ENCODE data around the gene MTMR2. TPM values are rescaled to one million over a fixed set of nuclear protein-coding genes. Genes with fewer than 3 reads are reported as not detected.

The MTMR2 gene
- total and polyA plus RNA-seq, 2 donors (not counting 3 experiments of a cell fraction or from before 2014, with no cell fraction given): 19.5 to 49.5 TPM

GRCh38 chr11:95888852-95889251 is 35.1 kb downstream of the MTMR2 start:
- H3K27me3 ChIP-seq (ENCODE audit: control insufficient read depth in 2 of 2, insufficient read depth in 2 of 2, low read length in 2 of 2): no peaks in the 10 kb centered on the region
- H3K79me2 ChIP-seq (ENCODE audit: control insufficient read depth, insufficient read depth, low read length): peaks cover 32% of the 10 kb centered on the region
- ChIA-PET POLR2A (no interaction called here), CTCF (no interaction called here)
- H2AFZ ChIP-seq (ENCODE audit: low read depth, low read length): no peak overlapping the region
- H3K9me3 ChIP-seq (replicated peaks; ENCODE audit: control insufficient read depth, insufficient read depth, low read length): no peaks in the 10 kb centered on the region
- peaks cover 7% of the 10 kb centered on the region for H4K20me1 ChIP-seq (replicated peaks; ENCODE audit: control insufficient read depth, extremely low read depth, insufficient read depth, low read length)
- DNase-seq (ENCODE audit: low read depth, low spot score) (no peak), FAIRE-seq (no peak)
- TF ChIP-seq EZH2 (IDR thresholded peaks at IDR 0.05; ENCODE audit: borderline replicate concordance, low read depth, low read length, severe bottlenecking): no peak
- TF ChIP-seq MAX (IDR thresholded peaks at IDR 0.05; ENCODE audit: insufficient read depth, insufficient read length): no peak
- TF ChIP-seq GATA2 (IDR thresholded peaks at IDR 0.05; ENCODE audit: insufficient read depth, insufficient read length, low read depth, low read length): no peak
- no peak for TF ChIP-seq POLR2AphosphoS5 (IDR thresholded peaks at IDR 0.05; ENCODE audit: insufficient read depth, low read depth, low read length)
- TF ChIP-seq JUN (IDR thresholded peaks at IDR 0.05; ENCODE audit: borderline replicate concordance, insufficient read depth, insufficient read length, low read depth): no peak
- TF ChIP-seq, protein P1, sequence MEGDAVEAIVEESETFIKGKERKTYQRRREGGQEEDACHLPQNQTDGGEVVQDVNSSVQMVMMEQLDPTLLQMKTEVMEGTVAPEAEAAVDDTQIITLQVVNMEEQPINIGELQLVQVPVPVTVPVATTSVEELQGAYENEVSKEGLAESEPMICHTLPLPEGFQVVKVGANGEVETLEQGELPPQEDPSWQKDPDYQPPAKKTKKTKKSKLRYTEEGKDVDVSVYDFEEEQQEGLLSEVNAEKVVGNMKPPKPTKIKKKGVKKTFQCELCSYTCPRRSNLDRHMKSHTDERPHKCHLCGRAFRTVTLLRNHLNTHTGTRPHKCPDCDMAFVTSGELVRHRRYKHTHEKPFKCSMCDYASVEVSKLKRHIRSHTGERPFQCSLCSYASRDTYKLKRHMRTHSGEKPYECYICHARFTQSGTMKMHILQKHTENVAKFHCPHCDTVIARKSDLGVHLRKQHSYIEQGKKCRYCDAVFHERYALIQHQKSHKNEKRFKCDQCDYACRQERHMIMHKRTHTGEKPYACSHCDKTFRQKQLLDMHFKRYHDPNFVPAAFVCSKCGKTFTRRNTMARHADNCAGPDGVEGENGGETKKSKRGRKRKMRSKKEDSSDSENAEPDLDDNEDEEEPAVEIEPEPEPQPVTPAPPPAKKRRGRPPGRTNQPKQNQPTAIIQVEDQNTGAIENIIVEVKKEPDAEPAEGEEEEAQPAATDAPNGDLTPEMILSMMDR (IDR thresholded peaks at IDR 0.05; ENCODE audit: extremely low read depth in 1 of 2, insufficient read depth in 1 of 2, low read depth in 1 of 2, low read length in 2 of 2): no peak
- TF ChIP-seq POLR2A (IDR thresholded peaks at IDR 0.05; ENCODE audit: low read depth, low read length): no peak
- TF ChIP-seq FOS (IDR thresholded peaks at IDR 0.05; ENCODE audit: borderline replicate concordance, insufficient read depth, low read length): no peak
- no peak for TF ChIP-seq MYC (IDR thresholded peaks at IDR 0.05; ENCODE audit: low read depth, low read length)
- no peak overlapping the region for H3K4me3 ChIP-seq (replicated peaks in 1 of 3; ENCODE audit: insufficient read depth in 1 of 3, low read depth in 1 of 3, low read length in 3 of 3)
- no peak overlapping the region for H3K27ac ChIP-seq (ENCODE audit: insufficient read depth, low read depth, low read length)
- no TSS peak for BruUV-seq (replicated peaks)
- no peaks in the 10 kb centered on the region for H3K36me3 ChIP-seq (ENCODE audit: control insufficient read depth in 2 of 2, extremely low read depth in 1 of 2, insufficient read depth in 2 of 2, low read length in 2 of 2)
- intact Hi-C loops (cut with micrococcal nuclease): no loop called here
- peaks cover 8% of the 10 kb centered on the region for H3K4me1 ChIP-seq (ENCODE audit: control insufficient read depth, extremely low read depth, insufficient read depth, low read length)
- dilution Hi-C loops (cut with MboI; ENCODE audit: extremely low pct_ligation_motif_present, low sequenced_read_pairs): no loop called here
- H3K9ac ChIP-seq (replicated peaks; ENCODE audit: extremely low read depth, insufficient read depth, low read length): no peak overlapping the region
- H3K4me2 ChIP-seq (ENCODE audit: insufficient read depth, low read length): no peak overlapping the region
- H3K9me1 ChIP-seq (replicated peaks; ENCODE audit: control insufficient read depth, extremely low read depth, insufficient read depth, low read length): no peaks in the 10 kb centered on the region

All from endothelial cell of umbilical vein (primary cell).